Frontal cortex (tissue), 4 donors: ENCODE measurements around the gene ISG20. TPM values are rescaled to one million over a fixed set of nuclear protein-coding genes. Genes with fewer than 3 reads are reported as not detected.

Source experiments
- DNase-seq, 2 donors: peaks; one replicate each; pipeline ENCODE4 v3.0.0; 2012; ENCODE audit warnings: low spot score in 2 of 2
- FAIRE-seq: peaks from 2 replicates; lab custom pipeline; 2012; peaks lifted over from hg19 to GRCh38; lab: Jason Lieb, UNC
- total RNA-seq: library from RNA; depleted of rRNA; stranded (reverse); fragments of >200 nt; gene quantifications from one replicate; pipeline ENCODE4 v1.2.3, GENCODE V29; 2014
- donor health status: control.
- donor health status: control.
- donor health status: control.

Gene ISG20
- total RNA-seq = not detected

GRCh38 chr15:88638626-88639372, at the start of gene ISG20:
Gene ISG20, plus strand, starts transcription at chr15:88639016. Its CDS starts 351 bp downstream, at chr15:88639367.
- DNase-seq (peak; percentile 54 to 93), FAIRE-seq (no peak)

DNA sequence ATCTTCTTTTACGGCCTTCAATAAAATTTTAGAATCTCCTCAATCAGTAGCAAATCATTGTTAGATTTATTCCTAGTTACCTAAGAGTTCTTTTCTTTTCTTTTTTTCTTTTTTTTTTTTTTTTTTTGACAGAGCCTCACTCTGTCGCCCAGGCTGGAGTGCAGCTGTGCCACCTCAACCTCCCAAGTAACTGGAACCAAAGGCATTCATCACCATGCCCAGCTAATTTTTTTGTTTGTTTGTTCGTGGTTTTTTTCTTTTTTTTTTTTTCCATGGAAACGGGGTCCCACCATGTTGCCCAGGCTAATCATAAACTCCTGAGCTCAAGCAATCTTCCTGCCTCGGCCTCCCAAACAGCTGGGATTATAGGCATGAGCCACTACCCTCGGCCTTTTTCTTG, 48.1 kb upstream of the ISG20 start:
- FAIRE-seq (no peak), DNase-seq (no peak)

DNA sequence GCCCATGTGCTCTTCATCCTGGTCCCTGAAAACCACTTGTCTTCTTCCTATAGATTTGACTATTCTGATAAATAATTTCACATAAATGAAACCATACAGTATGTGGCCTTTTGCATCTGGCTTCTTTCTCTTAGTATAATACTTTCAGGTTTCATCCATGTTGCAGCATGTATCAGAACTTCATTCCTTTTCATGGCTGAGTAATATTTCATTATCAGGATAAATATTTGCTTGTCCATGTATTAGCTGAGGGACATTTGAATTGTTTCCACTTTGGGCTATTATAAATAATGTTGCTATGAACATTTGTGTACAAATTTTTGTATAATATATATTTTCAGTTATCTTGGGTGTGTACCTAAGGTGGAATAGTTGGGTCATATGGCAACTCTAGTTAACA, 47.4 kb upstream of the ISG20 start:
- no peak for FAIRE-seq

GRCh38 chr15:88603885-88604284, 34.9 kb upstream of the ISG20 start:
- DNase-seq = no peak
- no peak for FAIRE-seq

More for the DNA sequence above, 47.4 kb upstream of the ISG20 start:
- no peak for DNase-seq

GRCh38 chr15:88604381-88605188, 34.2 kb upstream of the ISG20 start:
- FAIRE-seq (no peak), DNase-seq (peak in 1 of 2 donors; percentile 57)

GRCh38 chr15:88605189-88606069, 33.4 kb upstream of the ISG20 start:
- DNase-seq = peak in 1 of 2 donors; percentile 42
- FAIRE-seq = no peak

DNA sequence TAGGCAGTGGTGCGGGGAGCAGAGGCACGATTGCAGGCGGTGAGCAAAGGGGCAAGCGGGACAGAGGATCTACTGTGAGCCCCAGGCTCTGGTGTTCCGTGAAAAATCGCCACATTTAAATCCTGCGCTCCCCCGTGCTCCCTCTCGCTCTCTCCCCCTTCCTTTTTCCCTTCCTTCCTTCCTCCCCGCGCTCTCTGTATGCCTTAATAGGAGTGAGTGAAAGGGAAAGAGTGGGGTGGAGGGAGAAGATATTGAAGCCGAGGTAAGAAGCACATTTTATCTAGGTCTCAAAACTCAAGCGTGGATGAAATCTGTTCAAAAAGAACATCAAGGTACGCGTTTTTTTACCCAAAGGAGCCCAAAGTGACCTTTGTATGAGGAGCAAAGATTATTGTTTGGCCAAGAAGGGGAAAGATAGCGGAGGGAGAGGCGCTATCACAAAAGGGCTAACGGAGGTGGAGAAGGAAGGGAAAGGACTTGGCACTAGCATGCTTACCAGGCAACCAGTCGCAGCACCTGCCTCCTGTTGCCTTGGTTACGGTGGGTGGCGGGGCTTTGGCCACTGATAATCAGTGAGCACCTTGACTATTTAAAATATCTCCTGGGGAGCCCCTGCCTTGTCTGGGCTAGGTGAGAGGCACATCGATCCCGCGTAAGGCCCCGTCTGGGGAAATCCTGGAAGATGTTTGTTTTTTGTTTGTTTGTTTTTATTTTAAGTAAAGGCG, 32.6 kb upstream of the ISG20 start:
- FAIRE-seq = no peak
- no peak for DNase-seq

DNA sequence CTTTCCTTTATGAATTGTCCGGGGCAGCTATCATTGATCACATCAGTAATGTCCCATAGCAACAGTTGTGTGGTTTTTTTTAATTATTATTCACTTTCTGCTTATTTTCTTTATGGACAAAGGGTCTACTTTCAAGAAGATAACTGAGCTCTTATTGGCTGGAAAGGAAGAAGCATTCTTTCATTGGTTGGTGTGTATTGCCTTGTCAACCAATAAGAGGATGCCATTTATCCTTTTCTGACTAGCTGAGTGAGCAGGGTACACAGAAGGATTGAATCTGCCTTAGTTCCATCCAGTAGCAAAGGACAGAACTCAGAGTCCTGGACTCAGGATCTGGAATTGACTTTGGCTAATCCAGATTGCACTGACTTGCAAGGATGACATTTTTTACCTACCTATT, 30.9 kb upstream of the ISG20 start:
- no peak for FAIRE-seq

GRCh38 chr15:88608607-88609181, 30.1 kb upstream of the ISG20 start:
- DNase-seq = no peak
- FAIRE-seq = no peak

More for the DNA sequence above, 30.9 kb upstream of the ISG20 start:
- no peak for DNase-seq

DNA sequence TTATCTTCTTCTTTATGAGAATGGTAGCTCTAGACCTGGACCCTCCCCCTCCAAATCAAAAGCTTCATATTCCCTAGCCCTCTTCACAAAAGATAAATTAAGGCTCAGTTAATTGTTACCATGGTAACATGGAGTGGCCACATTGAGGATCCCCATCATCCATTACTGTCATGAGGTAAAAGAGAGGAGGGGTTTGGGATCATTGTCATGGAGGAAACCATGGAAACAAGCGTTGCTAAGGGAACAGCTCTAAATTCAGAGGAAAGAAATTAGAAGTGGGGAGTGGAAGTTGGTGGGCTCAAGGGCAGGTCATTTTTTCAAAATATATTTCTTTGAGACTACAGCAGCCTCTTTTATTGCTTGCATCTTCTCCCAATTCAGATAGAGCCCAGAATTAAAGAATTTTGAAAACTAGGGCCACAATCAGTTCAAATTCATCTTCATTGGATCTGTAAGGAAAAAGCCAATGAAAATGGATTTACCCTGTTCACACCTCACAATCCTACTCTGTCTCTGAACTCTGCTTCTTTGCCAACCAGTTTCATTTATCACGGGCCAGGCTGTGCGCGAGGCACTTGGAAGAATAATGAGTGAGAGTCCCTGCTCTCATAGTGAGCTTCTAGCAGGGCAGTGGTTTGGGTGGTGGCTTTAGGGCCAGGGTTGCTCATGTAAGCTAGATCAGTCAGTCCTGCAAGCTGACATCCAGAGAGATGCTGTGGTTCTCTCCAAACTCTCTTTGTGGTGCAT, 29.3 kb upstream of the ISG20 start:
- DNase-seq = no peak
- FAIRE-seq = no peak

DNA sequence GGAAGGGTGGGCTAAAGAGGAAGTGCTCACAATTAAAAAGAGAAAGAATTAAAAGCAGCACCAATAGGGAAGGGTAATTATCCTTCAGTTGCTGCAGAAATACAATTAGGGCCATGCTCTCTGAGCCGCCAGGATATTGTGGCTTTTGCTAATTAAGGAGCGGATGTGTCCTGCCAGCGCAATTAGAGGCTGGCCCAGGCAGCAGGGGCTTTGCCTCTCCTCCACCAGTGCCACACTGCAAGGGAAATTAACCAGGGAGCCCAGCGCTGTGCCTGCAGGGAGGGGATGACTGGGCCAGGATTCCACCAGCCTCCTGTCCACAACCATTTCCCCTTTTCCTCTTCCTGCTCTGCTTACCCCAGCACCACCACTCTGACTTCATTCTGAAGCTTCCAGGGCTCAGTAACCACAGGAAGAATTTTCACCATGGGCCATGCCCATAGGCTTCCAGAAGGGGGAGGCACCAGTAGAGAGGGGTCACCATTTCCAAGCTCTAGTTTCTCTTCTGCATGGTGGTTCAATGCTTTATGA, 28.1 kb upstream of the ISG20 start:
- no peak for FAIRE-seq
- no peak for DNase-seq

DNA sequence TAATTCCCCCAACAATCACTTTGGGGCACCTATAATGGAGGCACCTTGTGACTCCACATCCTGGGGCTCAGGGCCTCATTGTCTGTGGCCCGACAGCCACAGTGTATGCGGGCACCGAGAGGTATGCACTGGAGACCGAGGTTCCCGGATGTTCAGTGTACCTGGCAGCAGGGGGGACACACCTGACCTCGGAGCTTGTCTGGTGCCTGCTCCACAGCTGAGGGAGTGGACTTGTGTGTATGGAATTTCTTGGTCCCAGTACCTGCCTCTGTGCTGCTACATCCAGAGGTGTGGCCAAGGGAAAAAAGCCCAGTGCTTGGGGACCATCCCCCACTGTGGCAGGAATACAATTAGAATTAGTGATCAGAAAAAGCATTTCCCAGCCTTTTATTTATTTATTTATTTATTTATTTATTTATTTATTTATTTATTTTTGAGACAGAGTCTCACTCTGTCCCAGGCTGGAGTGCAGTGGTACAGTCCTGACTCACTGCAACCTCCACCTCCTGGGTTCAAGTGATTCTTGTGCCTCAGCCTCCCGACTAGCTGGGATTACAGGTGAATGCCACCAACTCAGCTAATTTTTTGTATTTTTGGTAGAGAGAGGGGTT, 26.5 kb upstream of the ISG20 start:
- DNase-seq (no peak), FAIRE-seq (no peak)

- FAIRE-seq = no peak
- DNase-seq = no peak
Observed at GRCh38 chr15:88613074-88613944, 25.5 kb upstream of the ISG20 start.

- DNase-seq (no peak), FAIRE-seq (no peak)
Observed at GRCh38 chr15:88615303-88616107, 23.3 kb upstream of the ISG20 start.

GRCh38 chr15:88616240-88616639, 22.6 kb upstream of the ISG20 start:
- DNase-seq = no peak
- no peak for FAIRE-seq
